Measurements from ENCODE around the gene NECTIN1. TPM values are rescaled to one million over a fixed set of nuclear protein-coding genes. Genes with fewer than 3 reads are reported as not detected.

The NECTIN1 gene
- total RNA-seq, 1 donor from 2014 or later: 9.9 TPM

- no peak for DNase-seq (ENCODE audit: extremely low read depth, low read depth, low spot score)
Measured at GRCh38 chr11:119677840-119678239, 51.2 kb downstream of the NECTIN1 start.

DNA sequence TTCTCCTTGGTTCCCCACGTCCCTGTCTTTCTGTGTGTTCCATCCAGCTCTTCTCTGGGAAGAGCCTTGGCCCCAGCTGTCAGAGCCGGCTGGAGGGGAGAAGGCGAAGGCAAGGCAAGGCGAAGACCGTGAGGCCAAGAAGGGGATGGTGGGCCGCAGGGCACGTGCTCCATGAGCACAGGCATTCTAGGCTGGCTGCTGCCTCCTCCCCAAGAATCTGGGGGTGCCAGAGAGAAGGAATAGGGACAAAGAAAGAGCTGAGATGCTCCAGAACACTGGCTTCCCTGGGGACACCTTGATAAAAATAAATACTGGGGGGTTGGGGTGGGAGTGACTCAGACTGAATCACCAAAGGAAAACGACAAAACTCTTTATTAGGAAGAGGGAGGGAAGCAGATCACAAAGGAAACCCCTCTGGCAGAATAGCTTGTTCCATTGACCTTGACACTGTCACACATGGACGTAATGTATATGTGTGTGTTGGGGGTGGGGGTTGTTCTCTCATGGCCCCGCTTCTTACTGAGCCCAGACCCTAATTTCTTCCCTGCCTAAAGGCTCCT, 52.5 kb downstream of the NECTIN1 start:
- DNase-seq (ENCODE audit: extremely low read depth, low read depth, low spot score): no peak

GRCh38 chr11:119673759-119674336, 55.2 kb downstream of the NECTIN1 start:
- no peak for DNase-seq (ENCODE audit: extremely low read depth, low read depth, low spot score)

GRCh38 chr11:119673052-119673758, 55.8 kb downstream of the NECTIN1 start:
- no peak for DNase-seq (ENCODE audit: extremely low read depth, low read depth, low spot score)

DNA sequence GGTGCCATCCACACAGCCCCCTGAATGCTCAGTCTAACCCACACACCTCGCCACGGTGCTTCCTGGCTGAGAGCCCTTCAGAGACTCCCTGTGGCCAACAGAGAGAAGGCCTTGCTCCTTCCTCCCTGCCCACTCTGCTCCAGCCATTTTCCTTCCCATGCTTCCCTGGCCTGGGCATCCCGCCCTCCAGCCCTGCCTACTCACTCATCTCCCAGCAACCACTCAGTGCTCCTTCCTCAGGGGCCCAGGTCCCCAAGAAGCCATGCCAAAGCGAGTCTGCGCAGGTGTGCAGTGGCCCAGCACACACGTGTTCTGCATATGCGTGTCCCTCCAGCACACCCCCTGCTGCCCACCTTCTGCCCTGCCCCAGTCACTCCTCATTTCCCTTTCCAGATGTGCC, 56.4 kb downstream of the NECTIN1 start:
- DNase-seq (ENCODE audit: extremely low read depth, low read depth, low spot score): no peak

- DNase-seq (ENCODE audit: extremely low read depth, low read depth, low spot score): no peak
Measured at GRCh38 chr11:119671561-119672015, 57.4 kb downstream of the NECTIN1 start.

- DNase-seq (ENCODE audit: extremely low read depth, low read depth, low spot score): no peak
Measured at GRCh38 chr11:119671051-119671450, 57.9 kb downstream of the NECTIN1 start.

GRCh38 chr11:119669487-119669886, 59.5 kb downstream of the NECTIN1 start:
- DNase-seq (ENCODE audit: extremely low read depth, low read depth, low spot score): no peak

DNA sequence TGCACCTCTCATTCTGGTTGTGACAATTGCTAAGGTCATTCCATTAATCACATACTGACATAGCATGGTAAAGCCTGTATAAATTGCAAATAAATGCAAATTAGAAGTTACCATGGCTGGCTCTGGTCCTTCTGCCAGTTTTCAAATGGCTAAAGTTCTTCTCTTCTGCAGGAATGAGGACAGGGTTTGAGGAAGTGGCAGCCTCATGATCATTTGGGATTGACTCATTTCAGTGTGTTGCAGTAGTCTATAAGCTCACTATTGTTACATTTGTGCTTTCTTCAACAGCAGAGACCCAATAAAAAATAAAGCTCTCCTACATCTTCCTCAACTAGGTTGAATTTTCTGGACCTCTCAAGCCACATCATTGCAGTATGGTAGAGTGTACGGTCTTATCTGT, 60.3 kb downstream of the NECTIN1 start:
- no peak for DNase-seq (ENCODE audit: extremely low read depth, low read depth, low spot score)

DNA sequence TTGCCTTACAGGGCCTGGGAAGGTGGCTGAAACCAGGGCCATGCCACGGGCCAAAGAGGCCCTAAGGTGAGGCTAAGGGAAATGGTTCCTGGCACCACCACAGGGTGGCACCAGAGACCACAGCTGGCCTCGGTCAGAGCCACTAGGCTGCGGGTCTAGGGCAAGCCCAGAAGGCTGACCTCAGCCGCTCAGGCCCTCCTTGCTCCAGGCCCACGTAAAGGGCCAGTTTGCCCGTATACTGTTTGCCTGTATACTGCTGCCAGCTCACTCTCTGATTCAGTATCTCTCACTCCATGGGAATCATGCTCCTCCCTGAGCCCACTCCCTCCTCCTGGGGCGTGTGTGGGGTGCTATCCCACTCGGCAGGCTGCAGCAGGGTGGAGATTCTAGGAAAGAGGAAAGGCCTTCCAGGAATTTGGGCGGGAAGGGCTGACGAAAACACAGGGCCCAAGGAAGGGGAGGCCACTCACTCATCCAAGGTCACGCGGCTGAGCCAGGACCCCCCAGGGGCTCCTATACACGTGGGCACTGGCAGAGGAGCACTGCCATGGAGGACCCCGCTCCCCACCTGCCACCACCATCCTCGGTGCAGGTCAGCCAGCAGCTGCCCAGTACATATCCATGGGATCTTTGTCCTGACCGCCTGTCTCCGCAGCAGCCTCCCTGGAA, 62.4 kb downstream of the NECTIN1 start:
- DNase-seq (ENCODE audit: extremely low read depth, low read depth, low spot score): no peak

DNA sequence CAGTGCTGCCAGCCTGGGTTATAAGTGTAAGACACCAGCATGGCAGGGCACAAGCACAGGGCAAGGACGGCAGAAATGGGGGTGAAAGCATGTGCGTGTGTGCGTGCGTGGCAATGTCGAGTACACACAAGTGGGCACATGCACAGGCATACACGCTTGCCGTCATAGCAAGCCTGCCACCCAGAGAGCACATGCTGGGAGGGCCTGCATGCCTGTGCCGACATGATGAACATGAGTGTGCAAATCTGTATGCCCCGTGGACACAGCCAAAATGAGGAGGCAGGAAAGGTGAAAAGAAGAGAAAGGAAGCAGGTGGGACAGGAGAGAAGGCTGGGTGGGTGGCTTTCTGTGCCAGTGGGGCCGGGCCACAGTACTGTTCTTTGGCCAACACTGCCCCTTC, 62.9 kb downstream of the NECTIN1 start:
- DNase-seq (ENCODE audit: extremely low read depth, low read depth, low spot score): no peak

DNA sequence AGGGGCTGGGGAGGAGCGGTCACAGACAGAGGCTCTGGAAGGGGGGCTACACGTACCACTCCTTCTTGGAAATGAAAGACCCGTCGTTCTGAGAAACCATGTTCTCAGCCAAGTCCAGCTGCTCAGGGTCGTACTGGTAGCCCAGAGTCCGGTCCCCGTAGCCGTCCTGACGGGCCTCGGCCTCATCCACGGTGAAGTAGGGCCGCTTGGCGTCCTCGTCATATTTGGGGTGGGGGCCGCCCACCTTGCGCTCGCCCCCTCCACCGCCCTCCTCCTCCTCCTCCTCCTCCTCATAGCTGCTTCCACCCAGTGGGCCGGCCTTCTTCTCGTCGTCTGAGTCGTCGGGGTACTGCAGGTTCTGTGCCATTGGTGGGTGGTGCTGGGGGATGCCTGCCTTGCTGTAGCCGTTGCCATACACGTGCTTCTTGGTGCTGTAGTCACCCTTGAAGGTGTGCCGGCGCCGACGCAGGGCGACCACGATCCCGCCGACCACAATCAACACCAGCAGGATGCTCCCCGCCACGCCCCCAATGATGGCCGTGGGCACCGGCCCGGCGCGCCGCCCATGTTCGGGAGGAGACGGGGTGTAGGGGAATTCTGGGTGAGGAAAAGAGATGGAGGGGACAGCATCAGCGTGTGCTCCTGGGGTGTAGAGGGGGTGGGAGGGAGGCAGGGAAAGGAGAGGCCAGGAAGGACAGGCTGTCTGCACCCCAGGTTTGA, 64.1 kb downstream of the NECTIN1 start:
- no peak for DNase-seq (ENCODE audit: extremely low read depth, low read depth, low spot score)

GRCh38 chr11:119664063-119664572, 64.9 kb downstream of the NECTIN1 start:
- no peak for DNase-seq (ENCODE audit: extremely low read depth, low read depth, low spot score)

DNA sequence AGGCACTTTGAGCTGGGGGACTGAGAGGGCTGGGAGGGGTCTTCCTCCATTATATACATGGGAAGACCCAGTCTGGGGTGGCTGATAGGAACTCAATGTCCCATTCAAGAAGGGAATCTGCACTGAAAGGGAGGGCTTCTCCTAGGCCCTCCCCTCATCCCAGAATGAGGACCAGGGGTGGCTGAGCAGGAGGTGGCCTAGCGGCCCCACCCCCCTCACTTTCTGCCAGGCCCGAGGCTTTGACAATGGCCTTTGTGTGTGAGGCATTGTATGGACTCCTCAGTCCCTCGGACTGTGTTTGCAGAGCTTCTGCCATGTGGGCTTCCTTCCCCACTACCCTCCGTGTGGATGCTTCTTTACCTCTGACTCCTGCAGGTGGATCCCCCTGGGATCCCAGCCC, 65.7 kb downstream of the NECTIN1 start:
- no peak for DNase-seq (ENCODE audit: extremely low read depth, low read depth, low spot score)

GRCh38 chr11:119661226-119661625, 67.8 kb downstream of the NECTIN1 start:
- DNase-seq (ENCODE audit: extremely low read depth, low read depth, low spot score): no peak

DNA sequence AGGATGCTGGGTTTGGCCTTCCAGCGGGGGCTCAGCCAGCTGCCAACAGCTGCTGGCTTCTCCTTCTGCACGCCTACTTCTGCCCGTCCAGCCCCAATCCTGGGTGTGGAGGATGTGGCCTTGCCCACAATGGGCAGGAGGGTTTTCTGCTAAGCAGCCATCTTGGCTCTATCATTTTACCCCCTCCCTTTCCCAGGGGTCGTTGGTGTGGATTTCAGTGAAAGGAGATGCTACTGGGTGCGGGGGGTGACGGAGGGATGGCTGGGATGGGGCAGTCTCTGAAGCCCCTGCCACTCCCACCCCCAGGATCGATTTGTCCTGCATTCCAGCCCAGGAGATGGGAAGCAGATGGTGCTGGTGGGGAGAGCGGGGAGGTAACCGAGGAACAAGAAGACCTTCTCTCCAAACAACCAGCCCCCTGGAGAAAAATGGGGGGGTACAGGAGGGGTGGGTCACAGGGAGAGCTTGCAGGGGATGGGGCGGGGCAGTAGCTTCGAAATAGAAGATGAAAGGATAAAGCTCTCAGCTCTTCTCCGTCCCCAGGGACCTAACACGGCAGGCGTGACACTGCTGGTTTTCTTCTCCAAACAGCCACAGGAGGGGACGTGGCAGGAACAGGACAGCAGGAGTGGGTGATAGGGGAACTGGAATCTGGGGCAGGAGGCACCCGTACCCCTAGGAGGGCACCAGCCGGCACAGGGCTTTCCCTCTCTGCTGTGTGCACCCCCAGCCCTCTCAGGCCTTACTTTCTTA, 68.9 kb downstream of the NECTIN1 start:
- DNase-seq (ENCODE audit: extremely low read depth, low read depth, low spot score): no peak

DNA sequence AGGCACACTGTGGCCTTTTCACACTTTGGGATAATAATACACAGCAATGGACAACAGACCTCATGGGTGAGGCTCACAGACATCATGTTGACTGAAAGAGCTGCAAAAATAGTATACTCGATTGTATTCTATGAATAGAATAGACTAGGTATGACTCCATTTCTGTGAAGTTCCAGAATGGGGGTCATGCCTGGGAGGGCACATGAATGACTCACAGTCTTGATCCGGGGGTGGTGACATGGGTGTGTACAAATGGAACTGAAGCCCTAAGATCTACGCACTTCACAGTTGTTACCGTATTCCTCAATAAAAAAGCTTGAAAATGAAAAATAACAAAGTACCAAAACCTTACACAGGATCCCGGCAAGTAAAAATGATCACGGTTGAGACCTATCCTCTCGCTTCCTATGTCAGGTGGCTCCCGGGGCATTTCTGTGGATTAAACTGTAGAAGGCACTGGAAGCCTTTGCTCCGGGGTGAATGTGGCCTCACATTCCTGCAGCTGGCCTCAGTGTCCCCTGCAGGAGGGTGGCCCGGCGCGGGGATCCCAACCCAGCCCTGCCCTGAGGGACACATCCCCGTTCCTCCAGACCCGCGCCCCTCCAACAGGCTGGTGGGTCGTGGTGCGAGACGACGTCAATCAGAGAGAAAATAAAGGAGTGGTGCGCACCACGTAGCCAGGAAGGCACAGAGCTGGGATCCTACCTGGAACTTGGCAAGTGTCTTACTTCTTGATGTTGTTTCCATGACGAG, 75.9 kb downstream of the NECTIN1 start:
- no peak for DNase-seq (ENCODE audit: extremely low read depth, low read depth, low spot score)

DNA sequence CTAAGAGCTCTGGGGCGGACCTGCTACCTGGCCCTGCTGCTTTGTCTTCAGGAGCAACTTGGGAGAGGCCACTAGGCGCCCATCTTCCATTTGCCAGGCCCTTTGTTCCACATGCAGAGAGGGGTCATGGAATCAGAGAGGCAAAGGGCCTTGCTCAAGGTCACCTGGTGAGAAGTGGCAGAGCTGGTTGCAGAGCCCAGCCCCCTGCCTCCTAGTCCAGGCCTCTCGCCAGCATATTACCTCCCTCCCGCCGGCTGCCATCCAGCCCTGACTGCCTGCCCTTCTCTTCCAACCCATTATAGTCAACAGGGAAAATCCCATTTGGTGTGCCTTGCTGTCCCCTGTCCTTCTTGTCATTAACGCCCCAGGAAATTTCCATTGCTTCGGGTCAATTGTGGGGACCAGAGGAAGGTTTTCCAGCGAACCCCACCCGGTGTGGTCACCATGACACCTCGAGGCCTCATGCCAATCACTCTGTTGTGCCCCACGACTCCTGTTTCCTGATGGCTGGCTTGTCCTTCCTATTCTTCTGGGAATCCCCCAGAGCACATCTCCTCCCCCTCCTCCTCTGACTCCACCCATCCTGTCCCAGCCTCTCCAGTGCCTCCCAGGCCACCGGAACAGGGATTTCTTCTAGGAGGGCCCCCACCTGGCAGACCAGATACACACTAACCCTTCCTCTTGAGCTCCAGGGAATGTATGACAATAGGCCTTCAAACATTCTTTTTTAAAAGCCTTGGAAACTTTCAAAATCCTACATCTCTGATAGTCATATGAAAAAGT, 77.0 kb downstream of the NECTIN1 start:
- no peak for DNase-seq (ENCODE audit: extremely low read depth, low read depth, low spot score)

DNA sequence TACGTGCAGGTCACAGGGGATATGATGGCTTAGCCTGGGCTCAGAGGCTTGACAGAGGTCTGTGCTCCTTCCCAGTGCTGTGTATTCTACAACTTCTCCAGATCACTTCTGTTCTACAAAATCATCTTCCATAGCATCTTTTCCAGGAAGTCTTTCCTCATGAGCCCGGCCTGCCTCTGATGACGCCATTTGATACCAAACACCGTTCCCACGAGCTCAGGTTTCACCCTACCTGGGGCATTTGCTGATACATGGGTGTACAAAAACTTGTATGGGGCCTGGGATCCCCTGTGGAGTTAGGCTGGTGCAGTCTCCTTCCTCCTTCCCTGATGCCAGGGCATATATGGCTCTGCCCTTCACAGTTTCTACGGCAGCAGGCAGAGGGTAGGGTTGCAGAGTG, 78.7 kb downstream of the NECTIN1 start:
- no peak for DNase-seq (ENCODE audit: extremely low read depth, low read depth, low spot score)

Measured in glomerular endothelial cell (primary cell).